HG03439 (cell line): Measurements from ENCODE around the gene ZNF267.
"Not testable (repeated sequence)": the region's sequence is repeated elsewhere in the genome, so short reads cannot be mapped to it uniquely, and the experiment has no call there.

ENCODE experiments used
- ATAC-seq: cut with Tn5 transposase; IDR thresholded peaks from one replicate; pipeline ENCODE4 v1.9.1; 2021; ENCODE audit warnings: mild to moderate bottlenecking, moderate library complexity; ENCODE audit not compliant: unreplicated experiment

Gene ZNF267

DNA sequence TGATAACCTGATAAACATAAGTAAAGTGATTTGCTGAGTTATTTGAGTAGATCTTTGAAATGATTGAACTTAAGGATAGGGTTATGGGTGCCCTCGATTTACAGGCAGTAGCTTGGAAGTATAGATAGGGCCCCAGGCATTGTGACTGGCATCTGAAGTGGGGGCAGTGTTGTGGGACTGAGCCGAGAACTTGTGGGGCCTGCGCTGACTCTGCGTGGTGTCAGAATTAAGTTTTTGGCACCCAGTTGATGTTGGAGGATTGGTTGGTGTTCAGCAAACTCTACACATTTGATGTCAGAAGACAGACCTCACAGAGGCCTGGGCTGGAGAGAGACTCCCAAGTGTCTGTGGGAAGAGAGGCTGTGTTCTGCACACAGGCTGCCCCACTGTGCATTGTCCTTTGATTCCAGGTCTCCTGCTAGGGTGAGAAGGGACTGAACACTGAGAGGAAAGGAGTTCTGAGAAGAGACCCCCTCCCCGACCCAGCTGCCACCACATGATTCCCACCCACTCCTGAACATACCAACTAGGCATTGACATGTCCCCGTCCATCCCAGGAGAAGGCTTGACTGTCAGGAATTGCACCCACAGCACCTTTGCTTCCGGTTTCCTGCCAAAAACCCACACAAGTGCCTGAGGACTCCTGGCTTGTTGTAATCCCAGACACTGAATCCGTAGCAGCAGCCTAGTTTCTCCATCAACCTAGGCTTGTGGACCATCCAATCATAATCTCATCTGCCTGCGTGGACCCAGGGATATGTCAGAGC lies 4.5 kb downstream of the ZNF267 start:
- ATAC-seq: no peak

DNA sequence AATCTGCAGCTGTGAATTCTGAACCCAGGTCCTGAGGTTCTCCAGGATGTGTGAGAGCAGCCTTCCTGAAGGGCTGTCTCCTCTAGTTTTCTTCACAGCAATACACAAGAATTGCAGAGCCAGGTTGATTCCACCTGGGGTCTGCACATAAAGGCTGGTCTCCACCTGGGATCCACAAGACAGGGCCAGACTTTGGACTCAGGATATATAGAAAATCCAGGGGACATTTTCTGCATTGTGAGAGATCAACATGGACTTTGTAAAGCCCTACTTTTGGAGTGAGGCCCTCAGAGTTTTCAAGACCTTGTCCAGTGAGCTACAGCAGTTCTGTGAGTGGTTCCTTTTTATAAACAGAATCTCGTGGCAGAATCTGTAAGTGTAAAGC lies 6.3 kb downstream of the ZNF267 start:
- no peak for ATAC-seq

DNA sequence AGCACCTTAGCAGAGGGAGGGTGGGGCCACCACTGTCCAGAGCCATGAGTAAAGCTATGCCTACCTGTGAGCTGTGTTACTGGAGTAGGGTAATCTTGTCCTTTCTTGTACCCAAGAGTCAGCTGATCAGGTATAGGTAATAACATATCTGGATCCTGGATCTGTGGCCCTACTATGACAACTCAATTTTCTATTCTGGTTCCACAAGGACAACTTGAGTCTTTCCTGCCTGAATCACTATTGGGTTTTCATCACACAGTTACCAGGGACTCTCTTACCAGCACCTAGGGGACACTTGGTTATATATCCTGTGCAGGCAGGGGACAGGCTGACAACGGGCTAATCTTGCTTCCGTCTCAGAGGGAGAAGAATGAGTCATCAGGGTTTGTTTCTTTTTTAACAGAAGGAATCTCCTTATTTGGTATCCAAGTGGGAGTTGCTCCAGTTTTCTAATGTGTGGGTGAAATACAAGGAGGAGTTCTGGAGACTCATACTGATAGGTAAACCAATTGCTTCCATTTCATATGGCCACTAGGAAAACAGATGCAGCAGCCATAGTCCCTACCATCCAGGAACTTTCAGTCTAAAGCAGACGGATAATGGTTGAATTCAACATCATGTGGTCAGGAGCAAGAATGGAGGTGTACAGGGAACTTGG lies 6.8 kb downstream of the ZNF267 start:
- ATAC-seq: no peak

DNA sequence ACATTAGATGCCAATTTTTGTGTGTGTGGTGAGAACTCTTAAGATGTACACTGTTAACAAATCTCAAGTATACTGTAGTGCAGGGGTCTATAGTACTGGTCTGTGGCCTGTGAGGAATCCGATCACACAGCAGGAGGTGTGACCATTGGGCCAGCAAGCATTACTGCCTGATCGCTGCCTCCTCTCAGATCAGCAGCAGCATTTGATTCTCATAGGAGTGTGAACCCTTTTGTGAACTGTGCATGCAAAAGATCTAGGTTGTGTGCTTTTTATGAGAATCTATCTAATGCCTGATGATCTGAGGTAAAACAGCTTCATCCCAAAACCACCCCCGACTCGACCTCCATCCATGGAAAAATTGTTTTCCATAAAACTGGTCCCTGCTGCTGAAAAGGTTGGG lies 12.6 kb downstream of the ZNF267 start:
- ATAC-seq: no peak

DNA sequence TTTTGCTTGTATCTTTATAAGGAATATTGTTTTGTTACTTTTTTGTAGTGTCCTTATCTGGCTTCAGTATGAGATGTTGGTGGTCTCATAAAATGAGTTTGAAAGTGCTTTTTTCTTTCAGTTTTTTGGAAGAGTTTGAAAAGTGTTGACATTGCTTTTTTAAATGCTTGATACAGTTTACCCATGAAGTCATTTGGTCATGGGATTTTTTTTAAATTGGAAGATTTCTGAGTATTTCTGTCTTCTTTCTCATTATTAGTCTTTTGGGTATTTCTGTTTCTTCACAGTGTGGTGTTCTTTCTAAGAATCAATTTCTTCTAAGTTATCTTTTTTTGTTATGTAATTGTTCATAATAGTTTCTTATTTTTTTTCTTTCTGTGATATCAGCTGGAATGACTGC lies 15.1 kb downstream of the ZNF267 start:
- ATAC-seq: no peak

DNA sequence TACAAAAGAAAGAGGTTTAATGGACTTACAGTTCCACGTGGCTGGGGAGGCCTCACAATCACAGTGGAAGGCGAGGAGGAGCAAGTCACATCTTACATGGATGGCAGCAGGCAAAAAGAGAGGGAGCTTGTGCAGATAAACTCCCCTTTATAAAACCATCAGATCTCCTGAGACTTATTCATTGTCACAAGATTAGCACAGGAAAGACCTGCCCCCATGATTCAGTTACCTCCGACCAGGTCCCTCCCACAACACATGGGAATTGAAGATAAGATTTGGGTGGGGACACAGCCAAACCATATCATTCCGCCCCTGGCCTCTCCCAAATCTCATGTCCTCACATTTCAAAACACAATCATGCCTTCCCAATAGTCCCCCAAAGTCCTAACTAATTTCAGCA lies 18.5 kb downstream of the ZNF267 start:
- ATAC-seq: not testable (repeated sequence)

DNA sequence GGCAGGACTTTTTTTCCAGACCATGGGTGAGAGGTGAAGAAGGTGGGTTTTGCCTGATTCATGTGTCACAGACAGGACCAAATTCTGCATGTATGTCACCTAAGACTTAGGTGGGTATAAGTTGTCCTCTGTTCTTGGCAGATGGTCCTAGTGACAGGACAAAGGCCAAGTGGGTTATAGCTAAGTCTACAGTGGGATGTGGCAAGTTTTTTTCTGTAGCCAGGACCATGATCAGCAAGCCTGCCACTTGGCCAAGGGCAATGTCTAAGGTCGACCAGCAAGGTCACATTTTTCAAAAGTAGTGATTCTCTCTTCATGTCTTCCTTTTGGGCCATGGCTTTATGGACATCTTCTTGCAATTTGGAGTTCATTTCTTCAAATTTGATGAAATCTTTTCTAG lies 20.2 kb downstream of the ZNF267 start:
- ATAC-seq: no peak

DNA sequence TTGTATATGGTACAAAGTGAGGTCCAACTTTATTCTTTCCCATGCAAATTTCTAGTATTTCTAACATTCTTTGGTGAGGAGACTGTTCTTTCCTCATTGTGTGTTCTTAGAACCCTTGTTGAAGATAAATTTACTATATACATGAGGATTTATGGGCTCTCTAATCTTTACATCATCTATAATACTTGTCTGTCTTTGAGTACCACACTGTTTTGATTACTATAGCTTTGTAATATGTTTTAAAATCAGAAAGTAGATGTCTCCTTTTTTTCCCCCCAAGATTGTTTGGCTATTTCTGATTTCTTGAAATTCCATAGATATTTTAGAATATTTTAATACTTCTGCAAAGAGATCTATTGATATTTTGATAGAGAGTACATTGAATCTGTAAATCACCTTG lies 23.7 kb downstream of the ZNF267 start:
- no peak for ATAC-seq

DNA sequence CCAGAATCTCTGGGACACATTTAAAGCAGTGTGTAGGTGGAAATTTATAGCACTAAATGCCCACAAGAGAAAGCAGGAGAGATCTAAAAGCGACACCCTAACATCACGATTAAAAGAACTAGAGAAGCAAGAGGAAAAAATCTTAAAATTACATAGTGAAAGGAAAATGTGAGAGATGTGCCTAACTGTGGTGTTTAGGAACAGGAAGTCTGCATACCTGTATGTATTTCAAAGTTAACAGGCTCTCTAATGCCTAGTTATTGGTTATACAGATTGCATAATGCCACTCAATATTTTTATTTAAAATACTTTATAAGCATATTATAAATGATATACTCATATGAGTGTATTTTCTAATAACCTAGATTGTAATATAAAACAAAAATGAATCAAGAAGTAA lies 25.9 kb downstream of the ZNF267 start:
- ATAC-seq: no peak

DNA sequence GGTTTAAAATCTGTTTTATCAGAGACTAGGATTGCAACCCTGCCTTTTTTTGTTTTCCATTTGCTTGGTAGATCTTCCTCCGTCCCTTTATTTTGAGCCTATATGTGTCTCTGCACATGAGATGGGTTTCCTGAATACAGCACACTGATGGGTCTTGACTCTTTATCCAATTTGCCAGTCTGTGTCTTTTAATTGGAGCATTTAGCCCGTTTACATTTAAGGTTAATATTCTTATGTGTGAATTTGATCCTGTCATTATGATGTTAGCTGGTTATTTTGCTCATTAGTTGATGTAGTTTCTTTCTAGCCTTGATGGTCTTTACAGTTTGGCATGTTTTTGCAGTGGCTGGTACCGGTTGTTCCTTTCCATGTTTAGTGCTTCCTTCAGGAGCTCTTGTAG lies 31.0 kb downstream of the ZNF267 start:
- ATAC-seq: not testable (repeated sequence)

DNA sequence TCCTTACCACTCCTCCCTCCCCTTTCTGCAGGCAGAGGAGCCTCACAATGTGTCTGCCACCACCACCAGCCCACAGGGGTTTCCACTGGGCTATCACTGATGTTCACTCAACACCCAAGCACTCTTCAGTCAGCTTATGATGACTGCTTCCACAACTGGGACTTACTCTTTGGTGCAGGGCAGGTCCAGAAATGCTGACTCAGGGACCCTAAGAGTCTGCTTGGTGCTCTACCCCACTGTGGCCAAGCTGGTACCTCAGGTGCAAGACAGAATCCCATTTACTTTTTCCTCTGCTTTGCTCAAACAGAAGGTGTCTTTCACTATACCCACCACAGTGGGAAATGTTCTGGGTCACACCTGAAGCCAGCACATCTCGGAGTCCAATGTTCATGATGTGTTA lies 40.1 kb downstream of the ZNF267 start:
- no peak for ATAC-seq

DNA sequence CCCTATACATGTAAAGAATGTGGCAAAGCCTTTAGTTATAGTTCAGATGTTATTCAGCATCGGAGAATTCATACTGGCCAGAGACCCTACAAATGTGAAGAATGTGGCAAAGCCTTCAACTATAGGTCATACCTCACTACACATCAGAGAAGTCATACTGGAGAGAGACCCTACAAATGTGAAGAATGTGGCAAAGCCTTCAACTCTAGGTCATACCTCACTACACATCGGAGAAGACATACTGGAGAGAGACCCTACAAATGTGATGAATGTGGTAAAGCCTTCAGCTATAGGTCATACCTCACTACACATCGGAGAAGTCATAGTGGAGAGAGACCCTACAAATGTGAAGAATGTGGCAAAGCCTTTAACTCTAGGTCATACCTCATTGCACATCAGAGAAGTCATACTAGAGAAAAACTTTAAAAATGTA lies 42.5 kb downstream of the ZNF267 start:
- ATAC-seq: no peak

DNA sequence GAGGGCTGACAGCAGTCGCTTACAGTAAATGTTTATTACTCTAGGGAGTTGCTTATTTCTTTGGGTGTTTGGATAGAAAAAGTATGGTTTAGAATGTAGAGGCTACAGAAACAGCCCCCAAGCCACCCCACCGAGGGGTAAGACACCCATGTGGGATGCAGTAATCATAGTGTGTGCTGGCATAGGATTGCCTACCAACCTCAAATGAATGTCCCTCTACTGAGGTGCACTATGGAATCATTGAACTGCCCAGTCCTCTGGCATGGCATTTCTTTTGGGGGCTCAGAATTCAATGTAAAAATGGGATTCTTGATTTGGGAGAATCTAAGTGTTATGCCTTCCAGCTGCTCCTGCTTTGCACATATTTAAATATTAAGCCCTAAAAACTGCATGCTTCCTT lies 46.8 kb downstream of the ZNF267 start:
- no peak for ATAC-seq

DNA sequence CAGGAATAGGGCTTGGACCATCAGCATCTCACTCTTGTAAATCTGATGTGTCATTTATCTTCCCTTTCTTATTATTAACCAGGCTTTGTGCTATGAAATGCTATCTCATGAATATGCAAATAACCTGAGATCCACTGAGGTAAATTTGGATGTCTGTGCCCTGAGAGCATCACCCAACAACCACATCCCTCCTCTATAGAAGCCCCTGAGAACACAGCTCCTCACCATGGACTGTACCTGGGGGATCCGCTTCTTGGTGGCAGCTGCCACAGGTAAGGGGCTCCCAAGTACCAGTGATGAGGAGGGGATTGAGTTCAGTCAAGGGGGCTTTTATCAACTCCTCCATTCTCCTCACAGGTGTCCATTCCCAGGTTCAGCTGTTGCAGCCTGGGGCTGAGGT lies 78.2 kb downstream of the ZNF267 start:
- ATAC-seq: not testable (repeated sequence)

DNA sequence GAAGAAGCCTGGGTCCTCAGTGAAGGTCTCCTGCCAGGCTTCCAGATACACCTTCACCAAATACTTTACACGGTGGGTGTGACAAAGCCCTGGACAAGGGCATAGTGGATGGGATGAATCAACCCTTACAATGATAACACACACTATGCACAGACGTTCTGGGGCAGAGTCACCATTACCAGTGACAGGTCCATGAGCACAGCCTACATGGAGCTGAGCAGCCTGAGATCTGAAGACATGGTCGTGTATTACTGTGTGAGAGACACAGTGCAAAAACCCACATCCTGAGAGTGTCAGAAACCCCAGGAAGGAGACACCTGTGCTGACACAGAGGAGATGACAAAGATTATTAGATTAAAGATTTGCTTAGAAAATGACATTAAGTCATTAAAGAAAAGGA lies 78.6 kb downstream of the ZNF267 start:
- ATAC-seq: not testable (repeated sequence)

DNA sequence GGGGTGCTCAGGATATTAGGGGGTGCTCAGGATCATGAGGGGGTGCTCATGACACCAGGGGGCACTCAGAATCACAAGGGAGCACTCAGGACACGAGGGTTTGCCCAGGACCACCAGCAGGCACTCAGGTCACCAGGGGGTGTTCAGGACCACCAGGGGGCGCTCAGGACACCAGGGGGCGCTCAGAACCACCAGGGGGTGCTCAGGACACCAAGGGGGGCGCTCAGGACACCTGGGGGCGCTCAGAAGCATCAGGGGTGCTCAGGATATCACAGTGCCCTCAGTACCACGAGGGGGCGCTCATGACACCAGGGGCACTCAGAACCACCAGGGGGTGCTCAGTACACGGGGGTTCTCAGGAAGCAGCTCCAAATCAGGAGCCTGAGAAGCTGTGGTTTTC lies 82.6 kb downstream of the ZNF267 start:
- not testable (repeated sequence) for ATAC-seq

DNA sequence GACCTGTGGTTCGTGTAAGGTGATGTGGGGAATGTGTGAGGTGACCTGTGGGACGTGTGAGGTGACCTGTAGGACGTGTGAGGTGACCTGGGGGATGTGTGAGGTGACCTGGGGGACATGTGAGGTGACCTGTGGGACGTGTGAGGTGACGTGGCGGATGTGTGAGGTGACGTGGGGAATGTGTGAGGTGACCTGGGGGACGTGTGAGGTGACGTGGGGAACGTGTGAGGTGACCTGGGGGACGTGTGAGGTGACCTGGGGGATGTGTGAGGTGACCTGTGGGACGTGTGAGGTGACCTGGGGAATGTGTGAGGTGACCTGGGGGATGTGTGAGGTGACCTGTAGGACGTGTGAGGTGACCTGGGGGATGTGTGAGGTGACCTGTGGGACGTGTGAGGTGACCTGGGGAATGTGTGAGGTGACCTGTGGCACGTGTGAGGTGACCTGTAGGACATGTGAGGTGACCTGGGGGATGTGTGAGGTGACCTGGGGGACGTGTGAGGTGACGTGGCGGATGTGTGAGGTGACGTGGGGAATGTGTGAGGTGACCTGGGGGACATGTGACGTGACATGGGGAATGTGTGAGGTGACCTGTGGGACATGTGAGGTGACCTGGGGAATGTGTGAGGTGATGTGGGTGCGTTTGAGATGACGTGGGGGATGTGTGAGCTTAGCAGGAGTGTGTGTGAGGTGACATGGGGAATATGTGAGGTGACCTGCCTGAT lies 86.7 kb downstream of the ZNF267 start:
- not testable (repeated sequence) for ATAC-seq
